K562 (cell line): ENCODE results near the gene LIMS2. TPM values are rescaled to one million over a fixed set of nuclear protein-coding genes. Genes with fewer than 3 reads are reported as not detected.

ENCODE experiments used
- ATAC-seq: fragments of 200-7000 bp; cut with Tn5 transposase; 3 replicates; pipeline ENCODE4 v1.9.1; 2020; ENCODE audit warnings: moderate library complexity
- BruUV-seq: library from RNA; stranded (reverse); fragments of 400-500 nt; replicated peaks from 2 replicates; lab custom pipeline; 2021; lab: Mats Ljungman, UMichigan
- CTCF ChIA-PET: fragments of 300-600 bp; formaldehyde crosslinking; extraction: SDS; loops from one replicate; lab custom pipeline; 2021; ENCODE audit warnings: low intra/inter-chr PET ratio; lab: Yijun Ruan, JAX
- POLR2A ChIA-PET: fragments of 300-600, 350-650 bp; sonication (Branson Sonifier 250); formaldehyde crosslinking; extraction: SDS; loops from one replicate; lab custom pipeline; 2021; ENCODE audit warnings: antibody characterized with exemption, inconsistent platforms; lab: Yijun Ruan, JAX
- DNase-seq, 4 experiments: peaks; one replicate each; pipeline versions ENCODE4 v3.0.0 to v3.0.0-alpha.2; 2011 to 2018; ENCODE audit warnings: low spot score in 3 of 4, mixed read lengths in 3 of 4; ENCODE audit errors: extremely low read depth in 1 of 4
- FAIRE-seq: peaks from 2 replicates; lab custom pipeline; 2011; peaks lifted over from hg19 to GRCh38; lab: Jason Lieb, UNC
- H2AFZ ChIP-seq: 2 replicates; pipeline ENCODE4 v1.6.0; 2011; ENCODE audit warnings: low read depth, low read length, control low read depth, inconsistent platforms
- H3K27ac ChIP-seq: fragments of 200-600 bp; 3 replicates; pipeline ENCODE4 v1.8.0; 2011; ENCODE audit warnings: low read depth, mild to moderate bottlenecking, control low read depth, inconsistent platforms, low read length, moderate library complexity, mixed read lengths; ENCODE audit errors: extremely low read depth
- H3K27me3 ChIP-seq, 2 experiments: fragments of 300-600 bp in 1 of 2; 2 replicates in 1 of 2; 3 replicates in 1 of 2; pipeline versions ENCODE4 v1.6.0 to v1.8.0; 2011; ENCODE audit warnings: inconsistent platforms in 2 of 2, low read length in 2 of 2, mild to moderate bottlenecking in 1 of 2, mixed read lengths in 1 of 2, moderate library complexity in 1 of 2; ENCODE audit not compliant: control insufficient read depth in 2 of 2, insufficient read depth in 2 of 2
- H3K36me3 ChIP-seq: fragments of 300-600 bp; 3 replicates; pipeline ENCODE4 v1.8.0; 2011; ENCODE audit warnings: mild to moderate bottlenecking, low read length, inconsistent platforms; ENCODE audit not compliant: control insufficient read depth, insufficient read depth
- H3K4me1 ChIP-seq, 2 experiments: fragments of 200-600 bp in 1 of 2; replicated peaks in 1 of 2; 2 replicates in 1 of 2; 3 replicates in 1 of 2; pipeline versions ENCODE4 v1.5.1 to v1.8.0; 2011; ENCODE audit warnings: inconsistent platforms in 2 of 2, low read length in 2 of 2, mild to moderate bottlenecking in 1 of 2, mixed read lengths in 1 of 2, moderate library complexity in 1 of 2; ENCODE audit not compliant: control insufficient read depth in 2 of 2, insufficient read depth in 2 of 2
- H3K4me2 ChIP-seq: 2 replicates; pipeline ENCODE4 v1.6.1; 2011; ENCODE audit warnings: low read length, control low read depth, inconsistent platforms, mixed read lengths; ENCODE audit not compliant: insufficient read depth
- H3K4me3 ChIP-seq: fragments of 200-600 bp; sonication (generic), shearing (Covaris generic); 2 replicates; pipeline ENCODE4 v1.5.1; 2016; ENCODE audit warnings: control low read depth, inconsistent platforms
- H3K79me2 ChIP-seq: fragments of 200-600 bp; 3 replicates; pipeline ENCODE4 v1.8.0; 2011; ENCODE audit warnings: low read length, inconsistent platforms; ENCODE audit not compliant: control insufficient read depth, insufficient read depth
- H3K9ac ChIP-seq, 2 experiments: 2 replicates each; pipeline versions ENCODE4 v1.6.0 to v1.6.1; 2011; ENCODE audit warnings: low read depth in 2 of 2, low read length in 2 of 2, control low read depth in 1 of 2, inconsistent platforms in 1 of 2, mild to moderate bottlenecking in 1 of 2, mixed read lengths in 1 of 2; ENCODE audit not compliant: insufficient read depth in 1 of 2
- H3K9me1 ChIP-seq: one replicate; pipeline ENCODE4 v1.6.0; 2011; ENCODE audit warnings: inconsistent platforms, mild to moderate bottlenecking, low read length, moderate library complexity; ENCODE audit not compliant: control insufficient read depth, insufficient read depth
- H3K9me3 ChIP-seq: replicated peaks from 2 replicates; pipeline ENCODE4 v1.5.1; 2011; ENCODE audit warnings: low read depth, low read length, inconsistent platforms; ENCODE audit not compliant: control insufficient read depth, insufficient read depth
- H4K20me1 ChIP-seq: replicated peaks from 2 replicates; pipeline ENCODE4 v1.6.1; 2011; ENCODE audit warnings: low read length, inconsistent platforms, mixed read lengths; ENCODE audit not compliant: control insufficient read depth, insufficient read depth
- CBX5 ChIP-seq: IDR thresholded peaks from 2 replicates; pipeline ENCODE4 v1.6.1; 2014; ENCODE audit warnings: low read depth, borderline replicate concordance
- KAT8 ChIP-seq: fragments of 450-650 bp; IDR thresholded peaks from 2 replicates; pipeline ENCODE4 v1.6.1; 2016; ENCODE audit warnings: low read depth, mild to moderate bottlenecking
- LCOR ChIP-seq: sonication (generic); formaldehyde crosslinking; IDR thresholded peaks from 2 replicates; pipeline ENCODE4 v1.8.0; 2022; ENCODE audit warnings: mild to moderate bottlenecking, missing genetic modification reagents
- NCOA2 ChIP-seq, 2 experiments: fragments of 450-650 bp; IDR thresholded peaks; 2 replicates each; pipeline ENCODE4 v1.6.1; 2018; ENCODE audit warnings: mild to moderate bottlenecking in 2 of 2, moderate library complexity in 1 of 2; ENCODE audit not compliant: partially characterized antibody in 2 of 2
- NR4A1 ChIP-seq, 2 experiments: fragments of 250-450 bp in 1 of 2; fragments of 450-650 bp in 1 of 2; sonication (Bioruptor Pico) in 1 of 2; IDR thresholded peaks; 2 replicates each; pipeline versions ENCODE4 v1.4.0 to v1.6.1; 2016 to 2020; ENCODE audit warnings: mild to moderate bottlenecking in 2 of 2, missing compliant biosample characterization in 1 of 2, missing genetic modification characterization in 1 of 2, moderate library complexity in 1 of 2
- ZBTB8A ChIP-seq: fragments of 450-650 bp; IDR thresholded peaks from 2 replicates; pipeline ENCODE4 v1.6.1; 2018; ENCODE audit warnings: mild to moderate bottlenecking, moderate library complexity; ENCODE audit not compliant: partially characterized antibody
- ZFP36 ChIP-seq: fragments of 150-350 bp; IDR thresholded peaks from 2 replicates; pipeline ENCODE4 v1.6.1; 2018; ENCODE audit warnings: low read length, low read depth; ENCODE audit not compliant: partially characterized antibody
- ZNF184 ChIP-seq: sonication (generic); formaldehyde crosslinking; IDR thresholded peaks from 2 replicates; pipeline ENCODE4 v1.5.0; 2020; ENCODE audit warnings: missing genetic modification reagents
- ZNF586 ChIP-seq: fragments of 450-650 bp; formaldehyde crosslinking; conservative IDR thresholded peaks from 2 replicates; pipeline ENCODE4 v1.4.0; 2020; ENCODE audit warnings: mild to moderate bottlenecking, moderate library complexity
- WGBS: fragments of 100-300 bp; shearing (Covaris generic); methylation state at CpG from one replicate; pipeline ENCODE4 v1.1.6; 2016; ENCODE audit warnings: low coverage, mixed read lengths; ENCODE audit not compliant: insufficient coverage; ENCODE audit errors: missing lambda C conversion rate; 5-methylcytosine and 5-hydroxymethylcytosine counted together
- in situ Hi-C: fragments of 300-500 bp; cut with MboI; formaldehyde crosslinking; loops from 4 replicates; pipeline ENCODE4 v1.15.0; 2018; ENCODE audit warnings: inconsistent platforms, mixed read lengths
- intact Hi-C: fragments of 100-400 bp; cut with micrococcal nuclease; formaldehyde crosslinking; loops from 2 replicates; pipeline ENCODE4 v1.14.2; 2022
- polyA plus RNA-seq, 8 experiments: library from polyadenylated mRNA; depleted of rRNA in 4 of 8; stranded (reverse) in 5 of 8; unstranded in 3 of 8; fragments of >200 nt; fragmentation: Nextera tagmentation in 2 of 8; fragmentation: Illumina TruSeq in 1 of 8; extraction: Ambion mirVana in 2 of 8; extraction: Trizol in 1 of 8; gene quantifications; 2 replicates each; pipeline versions ENCODE4 v1.2.1 to v1.2.3, GENCODE V29; 2011 to 2014; ENCODE audit warnings: inconsistent platforms in 1 of 8, missing spikeins in 1 of 8
- total RNA-seq, 7 experiments: library from RNA; depleted of rRNA in 6 of 7; stranded (reverse); fragments of >200 nt in 6 of 7; fragmentation: Illumina TruSeq in 2 of 7; extraction: Trizol in 2 of 7; gene quantifications; 2 replicates each; pipeline versions ENCODE4 v1.2.1 to v1.2.3, GENCODE V29; 2011 to 2021; ENCODE audit warnings: low replicate concordance in 1 of 7

The LIMS2 gene
- total and polyA plus RNA-seq, 9 of the 15 experiments (the other 6 are each of a cell fraction or from before 2014, with no cell fraction given): 0.04 to 0.22 TPM; not detected in 7

DNA sequence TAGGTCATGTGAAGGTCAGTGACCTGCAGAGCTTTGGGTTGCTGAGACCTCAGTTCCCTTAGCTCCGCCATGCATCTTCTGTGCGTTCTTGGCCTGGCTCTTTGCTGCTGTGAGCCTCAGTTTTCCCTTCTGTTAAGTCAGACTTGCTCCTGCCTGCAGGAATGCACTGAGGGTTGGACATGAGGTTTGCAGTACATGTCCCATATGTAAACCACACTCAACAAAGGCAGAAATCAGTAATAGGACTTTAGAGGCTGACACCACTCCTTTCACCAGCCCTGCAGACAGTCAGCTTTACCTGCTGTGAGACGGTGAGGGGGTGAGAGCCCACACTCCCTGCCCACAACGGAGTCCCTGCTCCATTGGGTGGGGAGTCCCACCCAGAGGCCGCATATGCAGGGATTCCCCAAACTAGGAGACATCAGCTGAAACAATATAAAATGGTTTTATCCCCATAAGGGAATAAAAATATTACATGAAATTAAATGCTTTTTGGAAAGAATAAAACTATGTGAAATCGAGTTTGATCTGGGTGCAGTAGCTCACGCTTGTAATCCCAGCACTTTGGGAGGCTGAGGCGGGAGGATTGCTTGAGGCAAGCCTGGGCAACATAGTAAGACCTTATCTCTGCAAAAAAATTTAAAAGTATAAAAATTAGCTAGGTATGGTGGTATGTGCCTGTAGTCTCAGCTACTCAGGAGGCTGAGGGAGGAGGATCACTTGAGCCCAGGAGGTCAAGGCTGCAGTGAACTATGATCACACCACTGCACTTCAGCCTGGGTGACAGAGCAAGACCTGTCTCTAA, 84.7 kb downstream of the LIMS2 start:
- DNase-seq (no peak), FAIRE-seq (no peak)
- in situ Hi-C loops: no loop called here

More for the DNA sequence above, 84.7 kb downstream of the LIMS2 start:
- Histone ChIP-seq H3K4me2 (no peak overlapping the region), H3K9me1 (no peaks in the 10 kb centered on the region), H4K20me1 (no peaks in the 10 kb centered on the region), H3K9me3 (no peaks in the 10 kb centered on the region), H3K9ac (no peak overlapping the region), H3K4me1 (peaks cover 0 to 9% of the 10 kb centered on the region in 2 experiments; a peak in 1 of 5 replicates), H3K36me3 (no peaks in the 10 kb centered on the region), H3K27me3 (peaks cover 5 to 28% of the 10 kb centered on the region in 2 experiments; a peak in 4 of 5 replicates), H2AFZ (no peak overlapping the region), H3K27ac (no peak overlapping the region), H3K79me2 (no peaks in the 10 kb centered on the region), H3K4me3 (no peak overlapping the region)
- intact Hi-C loops: loop anchor here (1.0 to 2.0 kb wide), 2 partner anchors 59 to 110 kb away; partner anchors contain the start of gene SFT2D3
- no TSS peak for BruUV-seq
- 21% methylated on average over 8 of the region's 8 CpGs for WGBS
- ChIA-PET CTCF (interaction anchor here (0.5 to 2.4 kb wide), 2 partner anchors 59 to 644 kb away, joined by 3 to 7 read pairs; no protein-coding TSS in a partner anchor), POLR2A (interaction anchor here (0.6 to 1.2 kb wide), 6 partner anchors 13 to 113 kb away, joined by 3 to 4 read pairs (median 3); partner anchors contain the start of gene SFT2D3)
- ATAC-seq: no peak
- TF ChIP-seq NCOA2 (IDR thresholded peaks at IDR 0.05; ENCODE audit: partially characterized antibody in 2 of 2) (no peak), ZNF184 (no peak), LCOR (CRISPR knock-in tag) (no peak), ZFP36 (no peak), CBX5 (no peak), ZBTB8A (no peak), KAT8 (no peak), NR4A1 (CRISPR knock-in tag; IDR thresholded peaks at IDR 0.05) (no peak), NR4A1 (tag; IDR thresholded peaks at IDR 0.05) (no peak), ZNF586 (CRISPR knock-in tag) (no peak)
- TF ChIP-seq, all 486 proteins: peak for 0
